Activated CD4-positive, CD25-positive, alpha-beta regulatory T cell treated with anti-CD3 and anti-CD28 coated beads, Interleukin-2, amount 50 U/mL, for 16 hours (primary cell): ENCODE measurements around the gene CENPF.

ENCODE experiments used
- DNase-seq: peaks from one replicate; pipeline ENCODE4 v3.0.0-alpha.2; 2020; ENCODE audit warnings: low read depth, low spot score

CENPF gene

DNA sequence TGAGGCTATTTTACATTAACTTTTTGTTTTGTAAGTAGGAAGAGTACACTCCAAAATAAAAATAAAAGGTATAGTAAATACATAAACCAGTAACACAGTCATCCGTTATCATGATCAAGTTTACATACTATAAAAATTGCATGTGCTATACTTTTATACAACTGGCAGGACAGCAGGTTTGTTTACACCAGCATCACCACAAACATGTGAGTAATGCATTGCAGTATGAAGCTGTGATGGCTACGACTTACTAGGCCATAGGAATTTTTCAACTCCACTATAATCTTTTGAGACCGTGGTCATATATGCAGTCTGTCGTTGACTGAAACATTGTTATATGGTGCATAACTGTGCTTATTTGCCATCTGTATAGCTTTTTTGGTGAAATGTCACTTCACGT is 106.2 kb downstream of the CENPF start:
- no peak for DNase-seq

GRCh38 chr1:214712737-214713136 is 109.7 kb downstream of the CENPF start:
- no peak for DNase-seq
